Hepatocyte (in vitro differentiated cells): ENCODE data around the gene THUMPD3. TPM values are rescaled to one million over a fixed set of nuclear protein-coding genes. Genes with fewer than 3 reads are reported as not detected.

Experiments used
- DNase-seq: peaks from one replicate; pipeline ENCODE4 v3.0.0-alpha.2; 2016; ENCODE audit warnings: low spot score
- H2AFZ ChIP-seq: fragments of 200-600 bp; sonication (generic); 2 replicates; pipeline ENCODE4 v1.6.0; 2016; ENCODE audit warnings: antibody characterized with exemption, mild to moderate bottlenecking
- H3K27ac ChIP-seq: fragments of 200-600 bp; sonication (generic); 2 replicates; pipeline ENCODE4 v1.5.1; 2016; ENCODE audit warnings: mild to moderate bottlenecking
- H3K27me3 ChIP-seq: fragments of 200-600 bp; sonication (generic); 2 replicates; pipeline ENCODE4 v1.6.1; 2016
- H3K36me3 ChIP-seq: fragments of 200-600 bp; sonication (generic); replicated peaks from 2 replicates; pipeline ENCODE4 v1.5.1; 2016; ENCODE audit warnings: low read depth; ENCODE audit not compliant: insufficient read depth
- H3K4me1 ChIP-seq: fragments of 200-600 bp; sonication (generic); 2 replicates; pipeline ENCODE4 v1.5.1; 2016; ENCODE audit warnings: mild to moderate bottlenecking, moderate library complexity; ENCODE audit not compliant: insufficient read depth
- H3K4me2 ChIP-seq: fragments of 200-600 bp; sonication (generic); 2 replicates; pipeline ENCODE4 v1.6.0; 2016
- H3K4me3 ChIP-seq: fragments of 200-600 bp; sonication (generic); 2 replicates; pipeline ENCODE4 v1.5.1; 2016; ENCODE audit warnings: mild to moderate bottlenecking
- H3K79me2 ChIP-seq: fragments of 200-600 bp; sonication (generic); 2 replicates; pipeline ENCODE4 v1.6.0; 2017; ENCODE audit warnings: mild to moderate bottlenecking
- H3K9me2 ChIP-seq: fragments of 200-600 bp; sonication (generic); replicated peaks from 2 replicates; pipeline ENCODE4 v1.6.0; 2017; ENCODE audit warnings: mild to moderate bottlenecking; ENCODE audit not compliant: insufficient read depth
- H3K9me3 ChIP-seq: fragments of 200-600 bp; sonication (generic); 2 replicates; pipeline ENCODE4 v1.5.1; 2016; ENCODE audit warnings: low read depth, mild to moderate bottlenecking
- H4K20me1 ChIP-seq: fragments of 200-600 bp; sonication (generic); 2 replicates; pipeline ENCODE4 v1.6.0; 2016; ENCODE audit warnings: mild to moderate bottlenecking; ENCODE audit not compliant: insufficient read depth, poor library complexity, severe bottlenecking
- EZH2 ChIP-seq: fragments of 200-600 bp; sonication (generic); IDR thresholded peaks from 2 replicates; pipeline ENCODE4 v1.6.1; 2016; ENCODE audit warnings: antibody characterized with exemption, mild to moderate bottlenecking, borderline replicate concordance
- EZH2phosphoT487 ChIP-seq: fragments of 200-600 bp; sonication (generic); IDR thresholded peaks from one replicate; pipeline ENCODE4 v1.6.1; 2018; ENCODE audit warnings: antibody characterized with exemption, mild to moderate bottlenecking, low read depth, moderate library complexity; ENCODE audit not compliant: unreplicated experiment, severe bottlenecking
- WGBS: methylation state at CpG from one replicate; pipeline ENCODE4 v1.1.6; 2016; ENCODE audit warnings: low lambda C conversion rate; ENCODE audit errors: missing lambda C conversion rate; 5-methylcytosine and 5-hydroxymethylcytosine counted together
- polyA plus RNA-seq: library from polyadenylated mRNA; unstranded; fragments of >200 nt; fragmentation: Nextera tagmentation; extraction: Ambion mirVana; gene quantifications from 2 replicates; pipeline ENCODE4 v1.2.1, GENCODE V29; 2016
- total RNA-seq: library from RNA; depleted of rRNA; stranded (reverse); fragments of >200 nt; gene quantifications from 2 replicates; pipeline ENCODE4 v1.2.3, GENCODE V29; 2014
- TF ChIP-seq, protein P1 (sequence below): fragments of 200-600 bp; sonication (generic); IDR thresholded peaks from 2 replicates; pipeline ENCODE4 v1.5.1; 2016; ENCODE audit warnings: antibody characterized with exemption, mild to moderate bottlenecking; ENCODE audit not compliant: poor library complexity

Gene THUMPD3
- total and polyA plus RNA-seq, 2 experiments from 2014 or later: 17.3 to 22.7 TPM

- peaks cover 69% of the 10 kb centered on the region for H4K20me1 ChIP-seq
- TF ChIP-seq EZH2phosphoT487 (no peak), EZH2 (no peak)
- TF ChIP-seq, protein P1, sequence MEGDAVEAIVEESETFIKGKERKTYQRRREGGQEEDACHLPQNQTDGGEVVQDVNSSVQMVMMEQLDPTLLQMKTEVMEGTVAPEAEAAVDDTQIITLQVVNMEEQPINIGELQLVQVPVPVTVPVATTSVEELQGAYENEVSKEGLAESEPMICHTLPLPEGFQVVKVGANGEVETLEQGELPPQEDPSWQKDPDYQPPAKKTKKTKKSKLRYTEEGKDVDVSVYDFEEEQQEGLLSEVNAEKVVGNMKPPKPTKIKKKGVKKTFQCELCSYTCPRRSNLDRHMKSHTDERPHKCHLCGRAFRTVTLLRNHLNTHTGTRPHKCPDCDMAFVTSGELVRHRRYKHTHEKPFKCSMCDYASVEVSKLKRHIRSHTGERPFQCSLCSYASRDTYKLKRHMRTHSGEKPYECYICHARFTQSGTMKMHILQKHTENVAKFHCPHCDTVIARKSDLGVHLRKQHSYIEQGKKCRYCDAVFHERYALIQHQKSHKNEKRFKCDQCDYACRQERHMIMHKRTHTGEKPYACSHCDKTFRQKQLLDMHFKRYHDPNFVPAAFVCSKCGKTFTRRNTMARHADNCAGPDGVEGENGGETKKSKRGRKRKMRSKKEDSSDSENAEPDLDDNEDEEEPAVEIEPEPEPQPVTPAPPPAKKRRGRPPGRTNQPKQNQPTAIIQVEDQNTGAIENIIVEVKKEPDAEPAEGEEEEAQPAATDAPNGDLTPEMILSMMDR: no peak
Observed at GRCh38 chr3:9400616-9401015, 37.8 kb downstream of the THUMPD3 start.

GRCh38 chr3:9401986-9402385 is 39.1 kb downstream of the THUMPD3 start:
- 21% methylated on average over 4 of the region's 4 CpGs for WGBS
- H2AFZ ChIP-seq: no peak overlapping the region
- H3K36me3 ChIP-seq: no peaks in the 10 kb centered on the region
- peaks cover 81% of the 10 kb centered on the region for H4K20me1 ChIP-seq
- no peaks in the 10 kb centered on the region for H3K9me3 ChIP-seq
- DNase-seq: no peak
- peaks cover 94% of the 10 kb centered on the region for H3K79me2 ChIP-seq
- no peaks in the 10 kb centered on the region for H3K9me2 ChIP-seq
- TF ChIP-seq EZH2phosphoT487: no peak
- TF ChIP-seq, protein P1: no peak
- no peak for TF ChIP-seq EZH2
- peak overlapping the region; percentile 1 for H3K4me3 ChIP-seq
- H3K4me2 ChIP-seq: peak overlapping the region; percentile 78
- H3K27ac ChIP-seq: peak overlapping the region; percentile 99
- H3K27me3 ChIP-seq: no peaks in the 10 kb centered on the region
- H3K4me1 ChIP-seq: peaks cover 59% of the 10 kb centered on the region

More at GRCh38 chr3:9400616-9401015, 37.8 kb downstream of the THUMPD3 start:
- peaks cover 53% of the 10 kb centered on the region for H3K4me1 ChIP-seq
- H3K9me2 ChIP-seq: no peaks in the 10 kb centered on the region
- peak overlapping the region; percentile 78 for H3K4me2 ChIP-seq
- H3K79me2 ChIP-seq: peaks cover 83% of the 10 kb centered on the region
- no peaks in the 10 kb centered on the region for H3K27me3 ChIP-seq
- peak; percentile 17 for DNase-seq
- H3K9me3 ChIP-seq: no peaks in the 10 kb centered on the region
- no peak overlapping the region for H2AFZ ChIP-seq
- H3K36me3 ChIP-seq: no peaks in the 10 kb centered on the region
- H3K27ac ChIP-seq: peak overlapping the region; percentile 99
- 24% methylated on average over 3 of the region's 3 CpGs for WGBS
- peak overlapping the region; percentile 93 for H3K4me3 ChIP-seq

- TF ChIP-seq EZH2phosphoT487 (no peak), EZH2 (no peak)
- TF ChIP-seq, protein P1: no peak
- Histone ChIP-seq H3K4me3 (peak overlapping the region; percentile 1), H3K79me2 (peaks cover 100% of the 10 kb centered on the region), H3K4me2 (peak overlapping the region; percentile 78), H2AFZ (no peak overlapping the region), H3K27me3 (no peaks in the 10 kb centered on the region), H3K4me1 (peaks cover 59% of the 10 kb centered on the region), H3K27ac (peak overlapping the region; percentile 99), H3K36me3 (no peaks in the 10 kb centered on the region), H3K9me2 (no peaks in the 10 kb centered on the region), H3K9me3 (no peaks in the 10 kb centered on the region), H4K20me1 (peaks cover 87% of the 10 kb centered on the region)
- peak; percentile 73 for DNase-seq
- 6% methylated on average over 3 of the region's 3 CpGs for WGBS
Observed at GRCh38 chr3:9402410-9403228, 39.8 kb downstream of the THUMPD3 start.
